Endothelial cell of umbilical vein (primary cell): ENCODE results near the gene PPOX. TPM values are rescaled to one million over a fixed set of nuclear protein-coding genes. Genes with fewer than 3 reads are reported as not detected.
A peak's percentile ranks its signal among the peaks of the same experiment; 100 is the strongest.

Experiments used
- BruUV-seq: library from RNA; stranded (reverse); fragments of 400-500 nt; replicated peaks from 2 replicates; lab custom pipeline; 2021; lab: Mats Ljungman, UMichigan
- CTCF ChIA-PET: fragments of 300-600, 350-600 bp; sonication (Branson Sonifier 250); formaldehyde crosslinking; loops from one replicate; lab custom pipeline; 2021; ENCODE audit warnings: antibody characterized with exemption, inconsistent platforms; lab: Charles Lee
- POLR2A ChIA-PET: fragments of 300-600, 350-600 bp; sonication (Branson Sonifier 250); formaldehyde crosslinking; loops from one replicate; lab custom pipeline; 2021; ENCODE audit warnings: antibody characterized with exemption, inconsistent platforms; lab: Charles Lee
- DNase-seq: peaks from one replicate; pipeline ENCODE4 v3.0.0-alpha.2; 2011; ENCODE audit warnings: low read depth, low spot score
- FAIRE-seq: peaks from 2 replicates; lab custom pipeline; 2011; peaks lifted over from hg19 to GRCh38; lab: Jason Lieb, UNC
- H2AFZ ChIP-seq: 2 replicates; pipeline ENCODE4 v1.6.0; 2012; ENCODE audit warnings: low read depth, low read length, control low read depth, inconsistent platforms
- H3K27ac ChIP-seq: 2 replicates; pipeline ENCODE4 v1.5.1; 2011; ENCODE audit warnings: low read depth, mild to moderate bottlenecking, control low read depth, low read length, moderate library complexity; ENCODE audit not compliant: insufficient read depth
- H3K27me3 ChIP-seq, 2 experiments: 2 replicates each; pipeline versions ENCODE4 v1.6.0 to v1.6.1; 2011; ENCODE audit warnings: low read length in 2 of 2, mixed read lengths in 1 of 2; ENCODE audit not compliant: control insufficient read depth in 2 of 2, insufficient read depth in 2 of 2
- H3K36me3 ChIP-seq, 2 experiments: 2 replicates in 1 of 2; 3 replicates in 1 of 2; pipeline ENCODE4 v1.5.1; 2011; ENCODE audit warnings: low read length in 2 of 2, mild to moderate bottlenecking in 1 of 2, moderate library complexity in 1 of 2; ENCODE audit not compliant: control insufficient read depth in 2 of 2, insufficient read depth in 2 of 2; ENCODE audit errors: extremely low read depth in 1 of 2
- H3K4me1 ChIP-seq: 3 replicates; pipeline ENCODE4 v1.5.1; 2011; ENCODE audit warnings: mild to moderate bottlenecking, low read length; ENCODE audit not compliant: control insufficient read depth, insufficient read depth; ENCODE audit errors: extremely low read depth
- H3K4me2 ChIP-seq: 2 replicates; pipeline ENCODE4 v1.6.1; 2011; ENCODE audit warnings: low read length, control low read depth, mixed read lengths; ENCODE audit not compliant: insufficient read depth
- H3K4me3 ChIP-seq, 3 experiments: fragments of 200-600 bp in 1 of 3; sonication (generic), shearing (Covaris generic) in 1 of 3; replicated peaks in 1 of 3; 2 replicates each; pipeline ENCODE4 v1.5.1; 2011 to 2016; ENCODE audit warnings: control low read depth in 3 of 3, low read length in 3 of 3, mild to moderate bottlenecking in 2 of 3, inconsistent platforms in 1 of 3, low read depth in 1 of 3, moderate library complexity in 1 of 3; ENCODE audit not compliant: insufficient read depth in 1 of 3
- H3K79me2 ChIP-seq: 2 replicates; pipeline ENCODE4 v1.6.0; 2012; ENCODE audit warnings: low read length, inconsistent platforms; ENCODE audit not compliant: control insufficient read depth, insufficient read depth
- H3K9ac ChIP-seq: replicated peaks from 2 replicates; pipeline ENCODE3; 2011; ENCODE audit warnings: low read length, control low read depth; ENCODE audit not compliant: insufficient read depth; ENCODE audit errors: extremely low read depth
- H3K9me1 ChIP-seq: replicated peaks from 3 replicates; pipeline ENCODE4 v1.6.0; 2011; ENCODE audit warnings: mild to moderate bottlenecking, low read length; ENCODE audit not compliant: control insufficient read depth, insufficient read depth; ENCODE audit errors: extremely low read depth
- H3K9me3 ChIP-seq: replicated peaks from 2 replicates; pipeline ENCODE4 v1.5.1; 2012; ENCODE audit warnings: low read length, inconsistent platforms; ENCODE audit not compliant: control insufficient read depth, insufficient read depth
- H4K20me1 ChIP-seq: replicated peaks from 2 replicates; pipeline ENCODE3; 2011; ENCODE audit warnings: mild to moderate bottlenecking, low read length; ENCODE audit not compliant: control insufficient read depth, insufficient read depth; ENCODE audit errors: extremely low read depth
- CTCF ChIP-seq, 2 donors: IDR thresholded peaks; 1 replicate in 1 of 2; 2 replicates in 1 of 2; pipeline ENCODE4 v1.5.1; 2011; ENCODE audit warnings: low read length in 2 of 2, mild to moderate bottlenecking in 2 of 2, moderate library complexity in 2 of 2, control low read depth in 1 of 2, inconsistent platforms in 1 of 2, low read depth in 1 of 2; ENCODE audit not compliant: insufficient read depth in 1 of 2; ENCODE audit errors: extremely low read depth in 1 of 2
- EZH2 ChIP-seq: IDR thresholded peaks from 2 replicates; pipeline ENCODE4 v1.6.1; 2012; ENCODE audit warnings: borderline replicate concordance, low read depth, mild to moderate bottlenecking, moderate library complexity, low read length, inconsistent platforms; ENCODE audit not compliant: severe bottlenecking
- FOS ChIP-seq: IDR thresholded peaks from 2 replicates; pipeline ENCODE4 v1.6.1; 2011; ENCODE audit warnings: mild to moderate bottlenecking, low read length, moderate library complexity, borderline replicate concordance; ENCODE audit not compliant: insufficient read depth
- GATA2 ChIP-seq: IDR thresholded peaks from 2 replicates; pipeline ENCODE4 v1.7.0; 2011; ENCODE audit warnings: low read depth, mild to moderate bottlenecking, moderate library complexity, mixed read lengths, low read length; ENCODE audit not compliant: insufficient read length, insufficient read depth
- JUN ChIP-seq: IDR thresholded peaks from 2 replicates; pipeline ENCODE4 v1.6.1; 2011; ENCODE audit warnings: borderline replicate concordance, low read depth; ENCODE audit not compliant: insufficient read length, insufficient read depth
- MAX ChIP-seq: IDR thresholded peaks from 2 replicates; pipeline ENCODE4 v1.6.1; 2011; ENCODE audit not compliant: insufficient read depth, insufficient read length
- MYC ChIP-seq: IDR thresholded peaks from one replicate; pipeline ENCODE4 v1.6.1; 2011; ENCODE audit warnings: mild to moderate bottlenecking, low read depth, low read length
- POLR2A ChIP-seq: IDR thresholded peaks from 2 replicates; pipeline ENCODE4 v1.6.1; 2012; ENCODE audit warnings: low read depth, mild to moderate bottlenecking, control low read depth, low read length
- POLR2AphosphoS5 ChIP-seq: IDR thresholded peaks from 2 replicates; pipeline ENCODE4 v1.6.1; 2012; ENCODE audit warnings: low read depth, mild to moderate bottlenecking, control low read depth, low read length, moderate library complexity; ENCODE audit not compliant: insufficient read depth
- dilution Hi-C: fragments of 300-500 bp; cut with MboI; formaldehyde crosslinking; loops from one replicate; pipeline ENCODE4 v1.15.0; 2019; ENCODE audit warnings: low sequenced_read_pairs; ENCODE audit not compliant: extremely low pct_ligation_motif_present
- intact Hi-C: fragments of 100-400 bp; cut with micrococcal nuclease; formaldehyde crosslinking; loops from one replicate; pipeline ENCODE4 v1.10.0; 2022
- polyA plus RNA-seq, 4 experiments: library from polyadenylated mRNA; depleted of rRNA in 3 of 4; stranded (reverse) in 3 of 4; unstranded in 1 of 4; fragments of >200 nt; gene quantifications; 2 replicates each; pipeline versions ENCODE4 v1.2.1 to v1.2.3, GENCODE V29; 2011 to 2012; ENCODE audit warnings: missing spikeins in 1 of 4
- total RNA-seq: library from RNA; stranded (reverse); gene quantifications from 2 replicates; pipeline ENCODE4 v1.2.3, GENCODE V29; 2021

Gene PPOX
- total and polyA plus RNA-seq, 2 donors (not counting 3 experiments of a cell fraction or from before 2014, with no cell fraction given): 26.4 to 28.5 TPM

- FAIRE-seq: no peak
- Histone ChIP-seq H3K9me1 (no peaks in the 10 kb centered on the region), H3K27ac (no peak overlapping the region), H3K79me2 (peaks cover 8% of the 10 kb centered on the region), H3K36me3 (peaks cover 9 to 13% of the 10 kb centered on the region in 2 experiments), H3K4me2 (peak overlapping the region; percentile 79), H3K4me1 (peaks cover 11% of the 10 kb centered on the region), H3K27me3 (no peaks in the 10 kb centered on the region), H2AFZ (no peak overlapping the region), H4K20me1 (no peaks in the 10 kb centered on the region), H3K9me3 (no peaks in the 10 kb centered on the region), H3K4me3 (no peak overlapping the region), H3K9ac (no peak overlapping the region)
- no peak for TF ChIP-seq EZH2
- intact Hi-C loops (no loop called here), dilution Hi-C loops (no loop called here)
- ChIA-PET CTCF (interaction anchor here (1.0 to 2.5 kb wide), 3 partner anchors 8 to 199 kb away, joined by 3 to 10 read pairs (median 3); partner anchors contain the start of gene PPOX), POLR2A (interaction anchor here (1.0 kb wide), 1 partner anchor 10 kb away, joined by 4 read pairs; no protein-coding TSS in a partner anchor)
- no peak for DNase-seq
- BruUV-seq: no TSS peak
These were observed 9.7 kb downstream of the PPOX start for GRCh38 chr1:161175771-161176453.

- POLR2A ChIA-PET: interaction anchor here (1.0 to 1.1 kb wide), 2 partner anchors 11 to 25 kb away, joined by 3 to 4 read pairs; partner anchors contain the start of gene NDUFS2
- TF ChIP-seq EZH2 (no peak), FOS (no peak), MAX (no peak), CTCF (IDR thresholded peaks at IDR 0.05; ENCODE audit: extremely low read depth in 1 of 2, insufficient read depth in 1 of 2, low read depth in 1 of 2, low read length in 2 of 2) (no peak), POLR2AphosphoS5 (no peak), JUN (no peak), POLR2A (no peak), MYC (no peak), GATA2 (no peak)
- dilution Hi-C loops: no loop called here
These were observed 10.4 kb downstream of the PPOX start for GRCh38 chr1:161176468-161177111.

More at GRCh38 chr1:161176468-161177111, 10.4 kb downstream of the PPOX start:
- peak overlapping the region; percentile 12 for H3K27ac ChIP-seq
- H3K4me1 ChIP-seq: peaks cover 11% of the 10 kb centered on the region
- FAIRE-seq (no peak), DNase-seq (no peak)
- BruUV-seq: no TSS peak
- no peaks in the 10 kb centered on the region for H4K20me1 ChIP-seq
- CTCF ChIA-PET: interaction anchor here (1.0 to 2.5 kb wide), 4 partner anchors 9 to 198 kb away, joined by 3 to 10 read pairs (median 4); partner anchors contain the start of genes PPOX and TOMM40L
- peaks cover 8% of the 10 kb centered on the region for H3K79me2 ChIP-seq
- no peaks in the 10 kb centered on the region for H3K9me3 ChIP-seq
- no peaks in the 10 kb centered on the region for H3K27me3 ChIP-seq
- H3K4me3 ChIP-seq: peak overlapping the region; percentile 38 to 60 (median 57)
- H3K36me3 ChIP-seq: peaks cover 3 to 8% of the 10 kb centered on the region in 2 experiments
- H3K9me1 ChIP-seq: no peaks in the 10 kb centered on the region
- H3K4me2 ChIP-seq: peak overlapping the region; percentile 79
- H2AFZ ChIP-seq: peak overlapping the region; percentile 75
- peak overlapping the region; percentile 71 for H3K9ac ChIP-seq
- intact Hi-C loops: loop anchor here (1.0 kb wide), 1 partner anchor 10 kb away; the partner anchor contains the start of gene PPOX
